Activated CD4-positive, alpha-beta T cell treated with anti-CD3 and anti-CD28 coated beads, Interleukin-2, amount 50 U/mL, for 4 hours (primary cell): Measurements from ENCODE around the gene CKM.
"Not testable (repeated sequence)": the region's sequence is repeated elsewhere in the genome, so short reads cannot be mapped to it uniquely, and the experiment has no call there.

Experiments used
- DNase-seq, 2 experiments: peaks; one replicate each; pipeline ENCODE4 v3.0.0-alpha.2; 2020

The CKM gene

DNA sequence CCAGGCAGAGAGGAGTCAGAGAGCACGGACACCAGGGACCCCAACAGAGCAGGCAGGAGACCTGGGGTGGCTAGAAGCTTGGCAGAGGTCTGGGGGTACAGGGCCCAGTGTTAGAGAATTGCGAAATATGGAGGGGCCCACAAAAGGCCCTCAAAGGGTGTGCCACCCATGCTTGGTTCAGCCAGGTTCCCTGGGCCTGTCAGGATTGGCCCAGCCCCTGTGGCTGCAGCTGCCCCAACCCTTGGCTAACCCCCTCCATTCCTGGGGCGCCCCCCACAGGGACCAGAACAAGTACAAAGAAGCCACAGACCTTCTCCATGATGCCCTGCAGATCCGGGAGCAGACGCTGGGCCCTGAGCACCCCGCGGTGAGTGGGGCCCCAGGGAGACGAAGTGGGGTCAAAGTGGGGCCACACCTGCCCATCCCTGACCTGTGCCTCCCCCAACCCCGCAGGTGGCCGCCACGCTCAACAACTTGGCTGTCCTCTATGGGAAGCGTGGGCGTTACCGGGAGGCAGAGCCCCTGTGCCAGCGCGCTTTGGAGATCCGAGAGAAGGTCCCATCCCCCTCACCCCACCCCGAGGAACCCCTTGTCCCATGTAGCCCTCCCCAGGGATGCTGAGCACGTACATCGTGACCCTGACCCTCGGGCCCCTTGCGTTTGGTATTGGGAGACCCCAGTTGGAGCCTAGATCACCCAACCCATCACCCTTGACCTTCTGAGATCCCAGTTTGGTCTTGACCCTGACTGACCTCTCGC is 25.9 kb upstream of the CKM start:
- DNase-seq, result no peak

- no peak for DNase-seq
Measured at GRCh38 chr19:45347570-45348366, 25.1 kb upstream of the CKM start.

GRCh38 chr19:45346449-45346848 is 23.8 kb upstream of the CKM start:
- no peak for DNase-seq

GRCh38 chr19:45345506-45345860 is 22.8 kb upstream of the CKM start:
- DNase-seq, result no peak

- DNase-seq, result no peak
Measured at GRCh38 chr19:45344621-45345505, 22.2 kb upstream of the CKM start.

- no peak for DNase-seq
Measured at GRCh38 chr19:45342911-45343310, 20.2 kb upstream of the CKM start.

GRCh38 chr19:45340899-45341453 is 18.3 kb upstream of the CKM start:
- no peak for DNase-seq

DNA sequence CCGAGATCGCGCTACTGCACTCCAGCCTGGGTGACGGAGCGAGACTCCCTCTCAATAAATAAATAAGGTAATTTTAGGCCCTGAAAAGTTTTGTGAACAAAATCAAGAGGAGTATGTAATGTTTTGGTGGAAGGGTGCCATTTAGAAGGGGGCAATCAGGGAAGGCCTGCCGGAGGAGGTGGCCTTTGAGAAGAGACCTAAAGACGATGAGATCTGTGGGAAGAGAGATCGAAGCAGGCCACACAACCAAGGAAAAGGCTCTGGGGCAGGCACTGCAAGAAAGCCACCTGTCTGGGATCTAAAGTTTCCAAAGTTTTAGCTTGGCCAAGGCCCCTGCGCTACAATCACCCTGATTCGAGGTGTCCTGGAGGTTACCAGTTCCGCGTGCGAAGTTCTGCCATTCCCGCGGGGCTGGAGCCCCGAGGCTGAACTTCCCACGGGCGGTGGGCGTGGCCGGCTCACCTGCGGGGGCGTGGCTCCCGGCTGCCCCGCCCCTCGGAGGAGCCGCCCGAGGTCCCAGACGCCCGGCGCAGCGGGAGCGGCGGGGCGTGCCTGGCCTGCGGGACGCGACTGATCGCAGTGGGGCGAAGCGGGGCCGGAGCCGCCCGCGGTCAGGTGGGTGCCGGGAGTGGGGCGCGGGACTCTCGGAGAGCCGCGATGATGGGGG is 17.7 kb upstream of the CKM start, which contains the start of gene KLC3:
Gene KLC3, plus strand, starts transcription at position 519 of the 667 bp plus-strand sequence. CDS start 4,792 bp downstream, outside the sequence.
- DNase-seq, result peak; percentile 12 to 37

GRCh38 chr19:45339629-45340028 is 17.0 kb upstream of the CKM start:
- DNase-seq, result no peak

- DNase-seq, result no peak
Measured at GRCh38 chr19:45336696-45337251, 14.1 kb upstream of the CKM start.

DNA sequence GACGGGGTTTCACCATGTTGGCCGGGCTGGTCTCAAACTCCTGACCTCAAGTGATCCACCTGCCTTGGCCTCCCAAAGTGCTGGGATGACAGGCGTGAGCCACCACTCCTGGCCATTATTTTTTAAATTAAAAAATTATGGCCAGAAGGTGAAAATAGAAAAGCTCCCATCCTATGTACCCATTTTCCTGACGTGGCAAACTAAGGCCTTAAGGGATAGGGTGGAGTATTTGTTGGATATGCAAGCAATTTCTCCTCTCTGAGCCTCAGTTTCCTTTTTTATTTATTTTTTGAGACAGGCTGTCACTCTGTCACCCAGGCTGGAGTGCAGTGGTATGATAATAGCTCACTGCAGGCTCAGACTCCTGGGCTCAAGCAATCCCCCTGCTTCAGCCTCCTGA is 12.2 kb upstream of the CKM start:
- not testable (repeated sequence) for DNase-seq

DNA sequence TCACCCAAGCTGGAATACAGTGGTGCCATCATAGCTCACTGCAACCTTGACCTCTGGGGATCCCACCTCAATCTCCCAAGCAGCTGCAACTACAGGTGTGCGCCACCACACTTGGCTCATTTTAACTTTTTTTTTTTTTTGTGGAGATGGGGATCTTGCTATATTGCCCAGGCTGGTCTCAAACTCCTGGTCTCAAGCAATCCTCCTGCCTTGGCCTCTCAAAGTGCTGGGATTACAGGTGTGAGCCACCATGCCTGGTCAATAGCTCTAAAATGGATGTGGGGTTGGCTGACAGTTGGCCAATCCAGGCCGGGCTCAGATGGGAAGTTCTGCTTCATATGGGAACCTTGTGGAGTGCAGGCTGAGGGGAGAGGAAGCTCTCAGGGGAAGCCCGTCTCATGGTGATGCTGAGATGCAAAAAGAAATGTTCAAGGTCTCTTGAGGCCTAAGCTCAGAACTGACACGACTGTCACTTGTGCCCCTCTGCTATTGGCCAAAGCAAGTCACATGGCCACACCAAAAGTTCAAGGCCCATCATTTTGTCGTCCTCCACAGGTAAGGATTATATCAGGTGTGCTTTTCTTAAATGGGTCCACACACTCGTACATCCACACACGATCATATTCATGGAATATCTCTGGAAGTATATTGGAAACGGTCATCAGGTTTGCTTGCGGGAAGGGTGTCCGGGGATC is 11.1 kb upstream of the CKM start:
- no peak for DNase-seq

DNA sequence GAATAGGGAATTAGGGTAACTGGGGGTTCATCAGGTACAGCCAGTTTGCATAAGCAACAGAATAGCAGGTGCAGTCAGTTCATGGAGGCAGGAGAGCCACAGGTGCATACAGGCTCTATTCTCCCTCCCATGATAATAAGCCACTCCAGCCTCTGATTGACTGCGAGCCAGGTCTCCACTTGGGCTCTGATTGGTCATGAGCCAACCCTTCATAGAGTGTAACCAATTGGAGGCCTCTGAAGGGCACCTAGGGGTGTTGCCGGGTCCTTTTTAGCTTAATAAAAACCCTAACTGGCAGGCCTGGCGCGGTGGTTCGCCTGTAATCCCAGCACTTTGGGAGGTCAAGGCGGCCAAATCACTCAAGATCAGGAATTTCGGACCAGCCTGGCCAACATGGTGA is 8.7 kb upstream of the CKM start:
- DNase-seq, result no peak

DNA sequence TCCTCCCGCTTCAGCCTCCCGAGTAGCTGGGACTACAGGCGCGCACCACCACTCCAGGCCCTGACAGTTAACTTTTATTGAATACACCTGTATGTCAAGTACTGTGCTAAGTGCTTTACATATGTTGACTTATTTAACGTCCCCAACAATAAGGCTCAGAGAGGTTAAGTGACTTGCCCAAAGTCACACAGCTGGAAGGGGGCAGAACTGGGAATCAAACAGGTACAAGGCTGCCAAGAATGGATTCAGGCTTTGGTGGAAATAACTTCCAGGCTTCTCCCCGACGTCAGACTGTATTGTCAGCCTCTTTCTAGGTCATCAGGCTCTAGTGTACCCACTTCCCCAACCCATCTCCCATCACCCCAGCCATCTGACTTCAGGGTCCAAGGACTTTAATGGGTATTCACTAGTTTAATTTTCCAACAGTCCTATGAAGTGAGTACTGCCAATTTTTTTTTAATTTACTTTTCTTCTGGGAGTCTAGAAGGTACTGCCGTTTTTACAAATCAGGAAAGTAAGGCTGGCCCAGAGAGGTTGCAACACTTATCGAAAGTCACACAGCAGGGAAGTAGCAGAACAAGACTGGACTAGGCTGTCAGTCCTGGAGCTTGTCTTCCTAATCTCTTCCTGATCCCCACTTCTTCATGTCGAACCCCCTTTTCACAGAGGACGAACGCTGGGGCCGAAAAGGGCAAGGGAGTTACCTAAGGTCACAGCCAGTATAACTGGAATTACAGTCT is 4.9 kb upstream of the CKM start:
- DNase-seq, result no peak

DNA sequence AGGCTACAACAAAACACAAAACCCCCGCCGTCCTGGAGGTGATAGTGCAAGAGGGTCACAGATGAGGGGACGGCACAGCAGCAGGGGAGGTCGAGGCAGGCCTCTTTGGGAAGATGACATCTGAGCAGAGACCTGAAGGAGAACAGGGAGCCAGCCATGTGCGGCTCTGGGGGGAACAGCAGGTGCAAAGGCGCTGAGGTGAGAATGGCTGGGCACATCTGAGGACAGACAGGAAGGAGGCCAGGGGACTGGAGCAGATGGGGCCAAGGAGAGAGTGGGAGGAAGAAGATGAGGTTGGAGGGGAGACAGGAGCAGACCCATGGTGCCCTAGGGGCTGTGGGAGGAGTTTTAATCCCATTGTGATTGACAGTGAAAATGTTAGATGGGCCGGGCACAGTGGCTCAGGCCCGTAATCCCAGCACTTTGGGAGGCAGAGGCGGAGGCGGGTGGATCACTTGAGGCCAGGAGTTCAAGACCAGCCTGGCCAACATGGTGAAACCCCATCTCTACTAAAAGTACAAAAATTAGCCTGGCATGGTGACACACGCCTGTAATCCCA is 1.8 kb upstream of the CKM start:
- DNase-seq, result no peak

- no peak for DNase-seq
Measured at GRCh38 chr19:45323671-45324081, 1.0 kb upstream of the CKM start.

DNA sequence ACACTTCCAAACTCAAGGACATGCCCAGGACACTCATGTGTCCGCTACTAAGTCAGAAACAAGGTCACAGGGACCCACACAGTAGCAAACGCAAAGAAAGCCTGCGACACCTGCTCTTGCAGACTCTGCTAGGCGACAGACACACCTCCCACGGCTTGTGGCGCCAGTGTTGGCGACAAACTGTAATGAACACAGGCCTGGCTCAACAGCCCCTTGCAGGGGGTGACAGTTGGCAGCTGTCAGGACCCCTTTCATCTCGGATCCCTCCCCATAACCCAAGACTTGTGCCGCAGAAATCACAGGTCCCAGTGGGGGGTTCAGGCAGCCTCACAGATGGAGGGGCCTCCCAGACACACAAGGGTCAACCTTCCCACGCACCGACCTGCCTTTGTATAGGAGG is 364 bp downstream of the CKM start:
- no peak for DNase-seq

DNA sequence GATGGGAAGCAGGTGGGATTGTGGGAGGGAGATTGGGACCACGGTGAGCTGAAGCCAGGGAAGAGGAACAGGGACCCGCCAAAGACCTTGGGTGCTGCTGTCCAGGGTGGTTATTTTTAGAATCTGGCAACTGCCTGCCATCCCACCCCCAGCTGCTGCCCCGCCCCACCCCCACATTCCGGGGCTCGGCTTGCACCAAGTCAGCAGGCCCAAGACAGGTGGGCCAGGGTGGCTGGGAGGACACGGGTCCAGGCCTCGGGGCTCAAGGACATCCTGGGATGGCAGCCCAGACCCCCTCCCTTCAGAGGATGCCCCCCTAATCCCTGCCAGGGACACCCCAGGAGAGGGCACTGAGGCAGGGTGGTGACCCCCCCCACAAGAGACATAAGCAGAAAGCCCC is 827 bp downstream of the CKM start:
- DNase-seq, result no peak

DNA sequence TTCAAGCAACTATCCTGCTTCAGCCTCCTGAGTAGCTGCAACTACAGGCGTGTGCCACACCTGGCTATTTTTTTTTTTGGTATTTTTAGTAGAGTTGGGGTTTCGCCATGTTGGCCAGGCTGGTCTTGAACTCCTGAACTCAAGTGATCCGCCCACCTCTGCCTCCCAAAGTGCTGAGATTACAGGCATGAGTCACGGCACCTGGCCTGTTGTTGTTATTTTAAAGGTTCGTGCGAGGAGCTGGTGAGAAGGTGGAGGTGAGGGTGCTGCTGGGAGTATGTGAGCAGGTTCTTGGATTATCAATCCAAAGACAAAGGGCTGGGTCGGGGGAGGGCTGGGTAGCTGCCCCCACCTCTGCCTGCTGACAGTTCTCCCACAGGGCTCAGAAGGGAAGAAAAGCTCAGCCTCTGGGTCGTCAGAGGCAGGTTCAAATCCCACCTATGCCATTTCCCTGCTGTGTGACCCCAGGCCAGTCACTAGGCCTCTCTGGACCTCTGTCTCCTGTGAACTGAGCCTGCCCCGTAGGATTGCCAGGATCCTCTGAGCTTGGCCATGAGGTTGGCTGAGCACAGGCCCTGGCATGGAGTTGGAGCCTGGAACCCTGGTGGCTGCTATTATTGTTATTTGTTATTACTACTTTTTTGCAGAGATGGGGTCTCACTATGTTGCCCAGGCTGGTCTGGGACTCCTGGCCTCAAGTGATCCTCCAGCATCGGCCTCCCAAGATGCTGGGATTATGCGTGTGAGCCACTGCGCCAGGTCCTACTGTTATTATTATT is 1.5 kb downstream of the CKM start:
- DNase-seq, result no peak

DNA sequence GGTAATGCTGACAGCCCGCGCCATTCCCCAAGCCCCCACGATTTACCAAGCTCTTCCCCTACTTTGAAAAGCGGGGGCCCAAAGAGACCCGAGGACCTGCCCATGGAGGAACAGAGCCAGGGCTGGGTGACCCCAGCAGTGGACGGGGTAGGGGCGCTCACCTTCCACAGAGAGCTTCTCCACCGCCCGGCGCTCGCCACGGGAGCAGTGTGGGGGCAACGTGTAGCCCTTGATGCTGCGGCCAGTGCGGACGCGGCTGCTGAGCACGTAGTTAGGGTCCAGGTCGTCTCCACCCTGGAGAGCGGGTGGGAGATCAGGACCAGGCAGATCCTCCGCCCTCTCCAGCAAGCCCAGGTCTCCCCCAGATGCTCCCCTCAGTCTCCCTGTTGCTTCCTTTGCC is 7.4 kb downstream of the CKM start:
- DNase-seq, result no peak
